Left ventricle myocardium inferior (tissue), 1 donor: Measurements from ENCODE around the gene RFT1. TPM values are rescaled to one million over a fixed set of nuclear protein-coding genes. Genes with fewer than 3 reads are reported as not detected.
A peak's percentile ranks its signal among the peaks of the same experiment; 100 is the strongest.

Experiments
- DNase-seq: peaks from one replicate; pipeline ENCODE4 v3.0.0-alpha.2; 2020
- H3K27ac ChIP-seq: fragments of 200-600 bp; replicated peaks from 2 replicates; pipeline ENCODE4 v1.8.0; 2021
- H3K27me3 ChIP-seq: fragments of 200-600 bp; 2 replicates; pipeline ENCODE4 v1.8.0; 2021; ENCODE audit warnings: low read depth
- H3K36me3 ChIP-seq: fragments of 200-600 bp; 2 replicates; pipeline ENCODE4 v1.8.0; 2021
- H3K4me1 ChIP-seq: fragments of 200-600 bp; 2 replicates; pipeline ENCODE4 v1.8.0; 2021
- H3K4me3 ChIP-seq: fragments of 200-600 bp; 2 replicates; pipeline ENCODE4 v1.8.0; 2021; ENCODE audit warnings: mild to moderate bottlenecking, moderate library complexity
- H3K9me3 ChIP-seq: fragments of 200-600 bp; replicated peaks from 2 replicates; pipeline ENCODE4 v1.8.0; 2021
- CTCF ChIP-seq: fragments of 200-600 bp; IDR thresholded peaks from 2 replicates; pipeline ENCODE4 v1.8.0; 2021; ENCODE audit warnings: antibody characterized with exemption, mild to moderate bottlenecking, borderline replicate concordance
- intact Hi-C: fragments of 100-400 bp; cut with micrococcal nuclease; formaldehyde crosslinking; loops from one replicate; pipeline ENCODE4 v1.11.0; 2022
- total RNA-seq: library from RNA; stranded (reverse); fragmentation: NEBNext Ultra II Directional; extraction: Animal tissue kit (Norgen Biotek cat#: 25700); gene quantifications from one replicate; pipeline ENCODE4 v1.2.1, GENCODE V29; 2021
- donor health status: DM: no; HTN: yes; CAD: no; lungs with severe emphysema.

RFT1 gene
- total RNA-seq, 1 donor from 2014 or later: 9.4 TPM

GRCh38 chr3:53092942-53093341 lies 37.3 kb downstream of the RFT1 start:
- H3K4me1 ChIP-seq: peaks cover 51% of the 10 kb centered on the region
- DNase-seq: no peak
- H3K4me3 ChIP-seq: no peak overlapping the region
- peak overlapping the region; percentile 23 for H3K27ac ChIP-seq
- no peaks in the 10 kb centered on the region for H3K27me3 ChIP-seq
- peaks cover 64% of the 10 kb centered on the region for H3K36me3 ChIP-seq
- intact Hi-C loops: no loop called here
- no peaks in the 10 kb centered on the region for H3K9me3 ChIP-seq
- no peak for TF ChIP-seq CTCF

GRCh38 chr3:53092216-53092615 lies 38.0 kb downstream of the RFT1 start:
- peaks cover 57% of the 10 kb centered on the region for H3K36me3 ChIP-seq
- H3K9me3 ChIP-seq: no peaks in the 10 kb centered on the region
- TF ChIP-seq CTCF: no peak
- H3K4me1 ChIP-seq: peaks cover 51% of the 10 kb centered on the region
- intact Hi-C loops: no loop called here
- no peak overlapping the region for H3K27ac ChIP-seq
- H3K27me3 ChIP-seq: no peaks in the 10 kb centered on the region
- DNase-seq: no peak
- H3K4me3 ChIP-seq: no peak overlapping the region

DNA sequence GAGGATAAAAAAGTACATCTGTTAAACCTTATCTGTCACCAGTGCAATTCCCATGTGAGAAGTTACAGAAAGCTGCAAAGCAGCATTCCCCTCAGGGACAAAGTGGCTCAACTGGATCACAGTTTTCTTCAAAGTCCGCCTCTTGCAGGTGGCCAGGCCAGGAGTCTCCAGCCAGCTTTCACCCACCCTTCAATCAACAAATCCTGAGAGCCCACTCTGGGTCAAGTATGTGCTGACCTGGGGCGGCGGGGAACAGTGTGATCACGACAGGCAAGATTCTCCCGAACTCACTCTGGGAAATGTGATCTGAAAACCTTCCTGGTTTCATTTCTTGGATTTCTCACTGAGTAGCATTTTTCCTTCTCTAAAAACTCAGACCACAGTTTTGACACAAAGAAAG lies 39.2 kb downstream of the RFT1 start:
- Histone ChIP-seq H3K4me1 (peaks cover 51% of the 10 kb centered on the region), H3K27me3 (no peaks in the 10 kb centered on the region), H3K27ac (no peak overlapping the region), H3K4me3 (no peak overlapping the region), H3K36me3 (peaks cover 47% of the 10 kb centered on the region), H3K9me3 (no peaks in the 10 kb centered on the region)
- intact Hi-C loops: no loop called here
- no peak for TF ChIP-seq CTCF
- no peak for DNase-seq

DNA sequence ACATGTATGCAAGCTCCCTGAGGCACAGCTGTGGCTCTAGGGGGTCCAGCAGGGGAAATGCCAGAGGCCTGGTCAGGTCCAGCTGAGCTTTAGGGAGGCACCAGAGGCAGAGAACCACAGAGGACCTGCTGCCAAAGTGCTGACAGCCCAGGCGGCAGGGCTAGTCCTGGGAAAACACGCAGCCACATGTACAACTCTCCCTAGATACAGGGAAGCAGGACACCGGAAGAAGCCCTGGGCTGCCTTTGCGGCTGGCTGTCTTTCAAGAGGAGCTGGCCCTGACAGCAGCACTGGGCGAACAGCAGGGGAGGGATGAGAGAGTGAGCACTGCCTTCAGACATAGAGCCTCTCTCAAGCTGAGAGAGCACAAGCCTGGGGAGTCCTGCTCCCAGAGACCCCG lies 40.7 kb downstream of the RFT1 start:
- H3K27ac ChIP-seq: peak overlapping the region; percentile 81
- peaks cover 66% of the 10 kb centered on the region for H3K4me1 ChIP-seq
- no peaks in the 10 kb centered on the region for H3K9me3 ChIP-seq
- intact Hi-C loops: no loop called here
- no peak overlapping the region for H3K4me3 ChIP-seq
- H3K36me3 ChIP-seq: peaks cover 37% of the 10 kb centered on the region
- peak; percentile 74 for DNase-seq
- TF ChIP-seq CTCF: peak; percentile 17
- H3K27me3 ChIP-seq: no peaks in the 10 kb centered on the region

DNA sequence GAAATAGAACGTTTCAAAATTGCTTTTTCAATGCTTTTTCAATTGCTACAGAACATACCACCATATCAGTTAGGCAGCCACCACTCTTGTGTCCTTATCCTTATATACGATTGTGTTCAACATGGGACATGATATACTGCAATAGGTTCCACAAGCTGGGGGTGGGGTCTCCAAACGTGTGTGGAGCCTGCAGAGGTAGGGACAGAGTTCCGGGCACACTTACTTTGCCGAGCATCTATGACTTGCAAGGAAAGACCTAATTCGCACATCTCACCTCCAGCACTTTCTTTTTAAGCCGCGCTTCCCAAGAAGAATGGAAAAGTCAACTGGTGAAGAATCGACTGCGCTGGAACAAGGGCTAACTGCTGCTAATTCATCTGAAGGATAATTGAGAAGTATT lies 44.8 kb downstream of the RFT1 start:
- peaks cover 52% of the 10 kb centered on the region for H3K4me1 ChIP-seq
- no peaks in the 10 kb centered on the region for H3K9me3 ChIP-seq
- intact Hi-C loops: no loop called here
- TF ChIP-seq CTCF: no peak
- peak overlapping the region; percentile 91 for H3K27ac ChIP-seq
- no peak overlapping the region for H3K4me3 ChIP-seq
- DNase-seq: no peak
- H3K36me3 ChIP-seq: peaks cover 6% of the 10 kb centered on the region
- no peaks in the 10 kb centered on the region for H3K27me3 ChIP-seq
